Epidermal melanocyte (primary cell): ENCODE results near the gene ASNSD1.

Source experiments
- DNase-seq: peaks from one replicate; pipeline ENCODE4 v3.0.0; 2011; ENCODE audit warnings: low spot score; ENCODE audit not compliant: insufficient read length

The ASNSD1 gene

DNA sequence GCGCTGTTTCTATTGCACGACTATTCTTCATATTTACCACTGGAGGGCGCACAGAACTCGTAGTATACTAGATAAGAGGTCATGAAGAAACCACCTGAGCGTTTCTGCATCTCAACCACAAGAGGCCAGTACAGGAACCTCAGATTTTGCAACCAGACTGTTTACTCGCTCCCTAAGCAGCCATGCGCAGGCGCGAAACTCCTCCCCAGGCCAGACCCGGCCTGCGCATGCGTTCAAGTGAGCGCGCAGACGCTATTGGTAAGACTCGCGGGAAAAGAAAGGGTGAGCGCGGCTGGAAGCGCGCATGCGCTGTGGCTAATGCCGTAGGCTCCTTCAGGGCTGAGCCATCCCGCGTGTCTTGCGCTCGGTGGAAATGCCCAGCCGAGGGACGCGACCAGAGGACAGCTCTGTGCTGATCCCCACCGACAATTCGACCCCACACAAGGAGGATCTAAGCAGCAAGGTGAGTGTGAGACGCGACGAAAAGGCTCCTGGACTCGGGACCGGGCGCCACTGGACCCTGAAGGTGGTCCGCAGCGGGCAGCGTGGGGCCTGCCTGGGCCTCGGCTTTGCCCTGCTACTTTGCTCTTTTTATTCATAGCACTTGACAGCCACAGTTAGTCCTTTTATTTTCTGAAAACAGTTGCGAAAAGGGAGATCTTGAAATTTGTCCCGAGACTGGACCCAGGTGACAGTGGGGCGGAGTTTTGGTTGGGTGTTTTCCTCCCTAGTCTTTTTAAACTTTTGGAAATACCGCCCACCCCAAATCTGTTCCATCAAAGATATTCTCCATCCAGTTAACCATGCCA lies at the start of gene ASNSD1:
TSS of gene ASNSD1 (plus strand) at position 312 of the 809 bp plus-strand sequence. CDS start 4,674 bp downstream, outside the sequence.
- peak; percentile 100 for DNase-seq

DNA sequence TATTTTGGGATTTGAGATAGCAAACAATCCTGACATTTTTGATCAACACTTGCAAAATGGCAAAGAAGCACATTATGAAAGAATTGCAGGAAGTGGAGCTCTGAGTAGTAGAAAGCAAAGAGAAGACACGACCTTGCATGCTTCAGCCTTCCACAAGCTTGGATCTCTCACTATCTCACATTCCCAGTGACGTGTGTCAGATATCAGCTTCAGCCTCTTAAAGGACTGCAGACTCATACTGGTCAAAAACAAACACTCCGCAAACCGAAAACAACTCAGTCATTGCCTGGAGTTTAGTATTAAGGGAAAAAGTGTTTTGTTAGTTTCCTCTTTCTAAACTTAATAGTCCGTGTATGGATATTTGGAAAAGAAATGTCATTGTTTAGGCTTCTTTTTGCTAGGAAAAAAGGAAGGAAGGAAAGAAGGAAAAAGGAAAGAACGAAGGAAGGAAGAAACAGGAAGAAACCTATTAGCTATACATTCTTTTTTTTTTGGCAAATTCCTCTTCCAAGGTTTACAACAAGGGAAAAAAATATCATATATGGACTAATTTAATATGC lies 48.1 kb upstream of the ASNSD1 start:
- DNase-seq = no peak

DNA sequence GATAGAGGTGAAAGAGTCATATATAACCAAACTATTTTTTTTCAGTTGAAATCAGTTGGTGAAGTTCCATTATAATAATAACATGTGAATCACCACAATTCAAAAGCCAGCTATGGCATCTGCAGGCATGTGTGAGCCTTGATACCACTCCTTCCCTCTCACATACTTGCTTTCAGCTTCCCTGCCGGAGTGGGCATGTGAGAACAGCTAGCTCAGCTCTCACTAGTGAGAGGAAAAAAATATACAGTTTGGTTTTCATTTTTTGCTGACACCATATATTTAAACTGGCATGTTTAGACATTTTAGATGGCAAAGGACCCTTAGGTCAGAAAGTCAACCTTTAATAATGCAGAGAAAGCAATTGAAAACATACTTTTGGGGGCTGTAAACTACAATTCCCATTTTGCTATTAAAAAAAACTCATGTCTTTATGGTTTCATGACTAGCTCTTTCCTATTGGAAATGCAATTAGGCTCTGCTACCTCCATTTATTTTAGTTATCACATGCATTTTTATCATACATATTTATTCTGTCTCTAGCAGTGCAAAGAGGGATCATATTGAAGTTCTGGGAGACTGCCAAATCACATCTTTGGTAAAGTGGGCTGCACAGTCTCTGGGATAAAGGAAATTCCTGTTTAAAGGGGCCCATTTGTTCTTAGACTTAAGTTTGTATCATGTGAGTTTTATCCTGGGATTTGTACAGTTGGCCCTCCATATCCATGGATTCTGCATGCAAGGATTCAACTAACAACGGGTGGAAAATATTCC lies 47.4 kb upstream of the ASNSD1 start:
- DNase-seq = no peak

DNA sequence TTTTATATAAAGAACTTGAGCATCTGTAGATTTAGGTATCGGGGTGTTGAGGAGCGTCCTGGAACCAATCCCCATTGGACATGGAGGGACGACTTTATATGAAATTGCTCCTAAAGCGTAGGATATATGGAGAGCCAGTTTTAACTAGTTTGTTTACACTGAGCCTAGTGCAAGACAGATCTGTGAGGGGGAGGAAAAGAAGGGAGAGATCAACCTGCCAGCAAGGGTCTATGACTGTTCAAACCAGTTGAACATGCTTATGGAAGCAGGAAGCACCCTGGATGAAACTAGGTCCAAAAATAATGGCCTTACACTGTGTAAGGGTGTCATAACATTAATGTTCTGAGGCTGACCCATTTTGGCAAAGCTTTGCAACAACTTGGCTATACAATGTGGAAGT lies 46.7 kb upstream of the ASNSD1 start:
- DNase-seq = no peak

DNA sequence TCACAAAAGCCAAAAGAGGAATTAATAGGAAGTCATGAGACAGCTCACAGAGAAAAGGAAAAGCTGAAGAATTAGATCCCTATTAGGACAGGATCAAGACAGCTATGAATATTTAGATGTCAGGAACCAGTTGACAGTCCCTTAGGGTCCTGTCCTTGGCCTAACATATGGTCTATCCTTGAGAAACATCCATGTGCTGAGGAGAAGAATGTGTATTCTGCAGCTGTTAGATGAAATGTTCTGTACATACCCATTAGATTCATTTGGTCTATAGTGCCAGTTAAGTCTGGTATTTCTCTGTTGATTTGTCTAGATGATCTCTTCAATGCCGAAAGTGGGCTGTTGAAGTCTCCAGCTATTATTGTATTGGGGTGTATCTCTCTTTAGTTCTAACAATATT lies 43.1 kb upstream of the ASNSD1 start:
- no peak for DNase-seq

DNA sequence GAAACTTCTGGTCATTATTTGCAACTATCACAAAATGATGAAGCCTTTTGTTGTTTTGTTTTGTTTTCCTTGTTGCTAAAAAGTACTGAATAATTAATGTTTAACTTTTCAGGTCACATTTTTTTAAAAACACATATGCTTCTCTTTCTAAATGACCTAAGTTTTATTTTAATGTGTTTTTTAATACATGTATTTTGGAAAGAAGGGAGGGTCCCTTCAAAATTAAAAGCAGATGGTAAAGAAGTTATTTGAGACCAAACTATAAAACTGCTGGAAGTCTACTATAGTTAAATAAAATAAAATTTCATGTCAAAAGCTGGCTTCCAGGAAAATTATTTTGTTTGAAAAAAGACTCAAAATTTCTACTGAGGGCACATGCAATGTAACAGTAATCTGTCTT lies 39.5 kb upstream of the ASNSD1 start:
- DNase-seq = no peak

DNA sequence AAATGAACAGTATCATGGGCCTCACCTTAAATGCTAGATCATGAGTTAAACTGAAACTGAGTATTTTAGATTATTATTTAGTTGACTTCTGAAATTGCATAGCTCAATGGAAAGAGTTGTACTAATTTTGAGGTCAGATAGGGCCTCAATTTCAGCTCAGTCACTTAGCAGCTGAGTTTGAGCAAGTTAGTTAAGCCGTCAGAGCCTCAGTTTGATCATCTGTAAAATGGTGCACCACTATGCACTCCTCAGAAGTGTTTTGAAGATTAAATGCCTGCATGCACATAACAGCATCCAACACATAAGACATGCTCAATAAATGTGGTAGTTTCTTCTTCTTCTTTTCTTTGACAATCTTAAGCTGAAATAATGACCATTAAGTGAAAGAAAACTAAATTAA lies 38.2 kb upstream of the ASNSD1 start:
- DNase-seq = no peak

DNA sequence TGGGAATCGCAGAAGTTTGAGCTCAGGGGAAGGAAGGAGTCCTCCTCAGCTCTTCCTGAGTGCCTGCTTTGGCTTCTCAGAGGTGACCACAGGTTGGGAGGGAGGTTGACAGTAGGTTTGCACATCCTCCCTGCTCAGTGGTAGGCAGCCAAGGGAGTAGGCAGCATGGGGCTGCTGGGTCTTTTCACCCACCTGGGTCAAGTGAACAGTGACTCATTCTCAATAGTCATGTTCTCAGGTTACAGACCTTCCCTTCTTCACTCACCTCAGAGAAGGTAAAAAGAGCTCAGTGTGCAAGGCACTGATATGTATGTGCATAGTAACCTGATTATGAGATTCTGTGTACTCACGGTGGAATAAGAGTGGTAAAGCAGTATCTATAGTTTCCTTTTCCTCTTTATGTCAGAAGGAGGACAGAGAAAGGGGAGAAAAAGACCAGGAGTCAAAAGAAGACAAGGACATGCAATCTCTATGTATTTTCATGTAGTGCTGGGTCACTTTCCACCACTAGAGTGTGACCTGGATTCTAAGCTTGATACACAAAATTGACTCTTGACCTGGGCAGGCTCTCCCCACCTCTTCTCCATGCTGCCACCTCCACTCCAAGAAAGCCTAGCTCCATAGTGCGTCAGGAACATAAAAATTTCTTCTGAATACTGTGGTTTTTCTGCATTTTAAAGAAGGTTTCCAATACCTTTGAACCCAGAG lies 36.5 kb upstream of the ASNSD1 start:
- DNase-seq = no peak

DNA sequence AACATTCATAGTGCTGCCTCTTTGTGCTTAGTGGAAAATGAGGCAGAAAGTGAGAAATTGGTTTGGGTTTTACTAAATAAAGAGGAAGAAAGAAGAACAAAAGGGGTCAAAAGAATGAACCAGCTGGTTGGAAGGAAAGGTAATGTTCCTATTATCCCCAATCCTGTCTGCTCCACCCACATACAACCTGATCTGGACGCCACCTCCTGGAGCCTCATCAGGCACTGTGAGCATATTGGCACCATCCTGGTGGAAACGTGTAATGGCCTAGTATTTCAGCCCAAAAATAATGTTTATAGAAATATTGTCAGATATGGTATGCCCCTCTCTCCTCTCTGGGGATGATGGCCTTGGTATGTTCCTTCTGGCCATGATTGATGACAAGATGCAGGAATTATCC lies 35.6 kb upstream of the ASNSD1 start:
- no peak for DNase-seq

DNA sequence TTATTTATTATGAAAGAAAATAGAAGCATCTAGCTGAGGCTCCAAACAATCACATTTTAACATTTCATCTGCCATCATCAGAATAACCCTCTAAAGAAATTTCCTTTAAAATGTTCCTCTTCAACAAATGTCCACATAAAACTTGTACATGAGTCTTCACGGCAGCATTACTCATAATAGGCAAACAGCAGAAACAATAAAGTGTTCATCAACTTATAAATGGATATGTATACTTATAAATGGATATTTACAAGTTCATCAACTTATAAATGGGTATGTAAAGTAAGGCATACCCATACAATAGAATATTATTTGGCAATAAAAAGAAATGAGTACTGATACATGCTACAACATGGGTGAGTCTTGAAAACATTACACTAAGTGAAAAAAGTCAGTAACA lies 33.5 kb upstream of the ASNSD1 start:
- no peak for DNase-seq

DNA sequence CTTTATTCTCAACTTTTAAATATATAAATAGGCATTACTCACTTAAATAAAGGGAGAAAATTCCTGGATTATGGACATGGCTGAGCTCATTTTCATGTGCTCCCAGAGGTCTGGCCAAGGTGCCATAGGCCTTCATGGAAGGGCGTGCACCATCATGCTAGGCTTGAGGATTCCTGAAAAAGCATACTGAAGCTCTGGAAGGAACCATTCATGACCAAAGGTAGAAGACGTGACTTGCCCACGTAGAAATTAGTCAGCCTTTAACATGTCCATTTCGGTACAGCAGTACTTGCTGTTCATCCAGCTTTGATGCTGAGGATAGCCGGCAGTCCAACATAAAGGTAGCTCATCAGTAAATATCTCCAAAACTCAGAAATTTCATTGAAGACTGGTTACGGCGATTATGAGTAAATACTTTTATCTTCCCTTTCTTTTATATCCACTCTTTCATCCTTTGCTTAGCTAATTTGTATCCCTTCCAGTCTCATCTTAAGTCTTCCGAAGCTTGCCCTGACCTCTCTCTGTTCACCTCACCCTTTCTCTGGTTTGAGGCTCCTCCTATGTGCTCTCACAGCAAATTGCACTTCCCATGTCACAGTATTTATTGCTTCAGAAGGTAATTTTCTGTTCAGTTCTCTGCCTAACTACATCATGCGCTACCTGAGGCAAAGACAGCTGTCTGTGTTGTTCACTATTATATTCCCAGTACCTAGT lies 32.3 kb upstream of the ASNSD1 start:
- no peak for DNase-seq

DNA sequence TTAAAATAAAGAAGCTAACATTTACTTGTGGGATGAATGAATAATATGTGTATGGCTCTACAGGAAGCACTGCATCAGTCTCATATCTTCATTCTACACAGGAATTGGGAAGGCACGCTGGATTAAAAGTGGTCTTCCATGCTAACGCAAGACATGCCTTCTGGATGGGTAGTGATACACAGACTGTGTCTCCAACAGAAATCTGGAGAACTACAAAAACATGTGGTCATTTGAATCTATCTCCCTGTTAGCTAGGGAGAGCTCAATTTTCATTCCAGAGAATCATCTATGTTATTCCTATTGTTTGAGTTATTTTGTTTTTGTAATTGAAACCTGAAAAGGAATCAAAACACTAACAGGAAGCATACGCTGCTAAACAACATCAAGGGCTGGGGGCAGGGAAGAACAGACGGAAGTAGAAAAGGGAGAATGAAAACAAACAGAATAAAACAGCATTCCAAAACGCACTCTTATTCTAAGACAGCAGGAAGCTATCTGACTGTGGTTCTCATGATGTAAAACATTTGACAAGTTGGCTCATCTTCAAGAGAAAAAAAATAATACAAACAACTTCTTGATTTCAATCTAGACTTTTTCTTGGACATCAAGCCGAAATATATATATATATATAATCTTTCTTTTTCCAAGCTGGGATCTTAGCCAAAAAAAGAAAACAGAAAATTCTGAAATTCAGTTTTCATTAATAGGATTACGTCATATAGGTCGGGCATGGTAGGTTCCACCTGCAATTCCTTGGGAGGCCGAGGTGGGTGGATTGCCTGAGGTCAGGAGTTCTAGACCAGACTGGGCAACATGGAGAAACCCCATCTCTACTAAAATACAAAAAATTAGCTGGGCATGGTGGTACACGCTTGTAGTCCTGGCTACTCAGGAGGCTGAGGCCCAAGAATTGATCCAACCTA lies 31.5 kb upstream of the ASNSD1 start:
- DNase-seq = no peak

DNA sequence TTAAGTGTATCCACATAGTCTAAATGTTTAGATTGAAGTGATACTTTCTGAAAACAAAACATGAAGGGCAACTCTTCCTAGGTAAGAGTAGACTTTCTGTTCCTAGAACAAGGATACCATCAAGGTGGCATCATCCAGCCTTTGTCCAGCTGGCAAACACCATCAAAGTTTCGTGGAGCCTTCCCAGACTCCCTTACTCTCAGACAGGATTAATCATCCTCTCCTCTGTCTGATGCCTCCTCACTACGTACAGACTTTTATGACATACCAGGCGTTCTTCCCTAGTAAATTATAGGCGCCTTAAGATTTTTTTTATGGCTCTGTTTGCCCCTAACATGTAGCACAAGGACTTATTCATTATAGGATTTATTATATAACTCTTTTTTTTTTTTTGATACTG lies 29.4 kb upstream of the ASNSD1 start:
- DNase-seq = no peak

DNA sequence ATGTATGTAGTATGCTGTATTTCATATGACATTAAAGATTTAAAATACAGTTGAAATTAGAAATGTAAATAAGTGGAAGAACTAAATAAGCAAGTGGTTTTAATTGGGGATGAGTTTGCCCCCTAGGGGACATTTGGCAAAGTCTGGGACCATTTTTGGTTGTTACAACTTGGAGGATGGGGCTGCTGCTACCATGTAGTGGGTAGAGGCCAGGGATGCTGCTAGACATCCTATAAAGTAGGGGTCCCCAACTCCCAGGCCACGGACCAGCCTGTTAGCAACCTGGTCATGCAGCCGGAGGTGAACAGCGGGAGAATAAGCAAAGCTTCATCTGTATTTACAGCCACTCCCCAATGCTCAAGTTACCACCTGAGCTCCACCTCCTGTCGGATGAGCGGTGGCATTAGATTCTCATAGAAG lies 27.9 kb upstream of the ASNSD1 start:
- no peak for DNase-seq

DNA sequence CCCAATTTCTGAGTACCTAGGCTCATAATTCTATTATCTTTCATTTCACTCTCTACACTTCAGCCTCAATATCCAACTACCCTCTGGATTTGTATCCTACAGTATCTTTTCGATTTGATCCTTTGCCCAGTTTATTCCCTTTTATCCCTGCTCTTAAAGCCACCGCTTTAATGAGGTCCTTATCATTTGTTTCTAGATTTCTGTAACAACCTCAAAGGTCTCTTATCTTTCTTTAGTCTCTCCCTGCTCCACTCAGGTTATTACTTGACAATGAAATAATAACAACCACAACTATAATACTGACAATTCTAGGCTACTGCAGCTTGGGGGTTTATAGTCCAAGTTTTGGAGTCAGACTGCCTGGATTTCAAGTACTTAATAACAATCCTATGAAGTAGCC lies 25.9 kb upstream of the ASNSD1 start:
- DNase-seq = no peak

DNA sequence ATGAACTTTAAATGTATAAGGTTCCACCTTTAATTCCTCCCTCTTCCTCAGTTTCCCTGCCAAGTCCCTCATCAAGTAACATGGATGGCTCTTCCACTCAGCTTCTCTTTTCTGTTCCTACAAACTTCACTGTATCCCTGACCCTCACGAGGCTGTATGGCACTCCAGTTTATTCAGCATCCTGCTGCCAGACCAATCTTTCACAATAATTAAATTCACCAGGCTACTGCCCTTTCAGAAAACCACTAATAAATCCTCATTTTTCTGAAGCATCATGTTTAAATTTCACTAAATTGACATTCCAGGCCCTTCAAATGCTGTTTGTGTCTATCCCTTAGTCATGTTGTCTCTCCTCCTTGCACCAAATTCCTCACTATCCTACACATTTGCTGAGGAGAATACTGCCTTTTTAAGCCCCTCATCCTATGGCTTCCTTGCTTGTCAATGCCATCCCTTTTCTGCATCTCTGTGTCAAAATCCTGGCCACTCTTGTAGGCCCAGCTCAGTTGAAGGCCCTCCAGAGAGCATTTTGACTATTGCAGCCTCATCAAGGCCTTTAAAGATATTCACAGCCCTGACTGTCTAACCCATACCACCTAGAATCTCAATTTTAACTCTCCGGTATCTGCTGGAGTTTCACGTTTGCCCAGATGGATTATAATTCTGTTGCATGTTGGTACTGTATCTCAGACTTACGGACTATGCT lies 22.8 kb upstream of the ASNSD1 start:
- DNase-seq = no peak

DNA sequence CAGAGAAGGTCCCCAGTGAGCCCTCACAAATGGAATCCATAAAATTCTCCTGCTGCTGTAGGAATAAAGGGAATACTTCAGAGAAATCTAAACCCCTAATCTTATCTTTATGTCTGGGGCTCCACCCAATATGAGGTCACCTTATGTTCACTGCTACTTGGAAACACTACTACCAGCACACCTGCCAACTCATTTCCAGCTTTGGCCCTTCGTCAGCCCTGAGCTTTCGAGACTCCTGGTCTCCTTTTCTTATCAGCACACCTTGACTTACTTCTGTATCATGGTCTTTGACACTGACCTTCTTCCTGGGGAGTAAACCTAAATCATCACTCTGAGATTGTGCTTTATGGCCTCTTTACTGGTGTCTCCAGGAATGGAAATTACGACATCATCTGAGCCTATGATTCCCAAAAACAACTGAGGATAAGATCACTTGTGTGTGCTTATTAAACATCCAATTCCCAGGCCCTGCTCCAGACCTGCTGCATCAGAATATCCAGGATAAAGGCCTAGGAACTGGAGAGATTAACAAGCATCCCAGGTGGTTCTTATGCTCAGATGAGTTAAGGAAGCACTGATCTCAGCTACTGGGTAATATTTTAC lies 22.2 kb upstream of the ASNSD1 start:
- no peak for DNase-seq

DNA sequence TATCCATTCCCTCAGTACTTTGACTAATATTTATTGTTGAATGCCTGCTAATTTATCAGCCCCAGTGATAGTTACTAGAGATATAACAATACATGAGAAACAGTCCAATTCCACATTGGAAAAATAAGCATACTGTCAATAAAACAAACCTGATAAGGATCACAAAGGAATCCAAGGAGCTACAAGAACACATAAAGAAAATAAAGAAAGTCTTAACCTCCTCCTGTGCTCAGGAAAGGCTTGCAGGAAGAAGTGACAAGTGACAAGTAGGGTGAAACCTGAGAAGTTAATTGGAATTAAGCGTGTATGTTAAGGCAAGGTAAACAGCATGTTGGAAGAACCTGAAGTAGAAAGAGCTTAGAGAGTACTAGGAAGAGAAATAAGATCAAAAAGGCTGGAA lies 20.3 kb upstream of the ASNSD1 start:
- DNase-seq = no peak

DNA sequence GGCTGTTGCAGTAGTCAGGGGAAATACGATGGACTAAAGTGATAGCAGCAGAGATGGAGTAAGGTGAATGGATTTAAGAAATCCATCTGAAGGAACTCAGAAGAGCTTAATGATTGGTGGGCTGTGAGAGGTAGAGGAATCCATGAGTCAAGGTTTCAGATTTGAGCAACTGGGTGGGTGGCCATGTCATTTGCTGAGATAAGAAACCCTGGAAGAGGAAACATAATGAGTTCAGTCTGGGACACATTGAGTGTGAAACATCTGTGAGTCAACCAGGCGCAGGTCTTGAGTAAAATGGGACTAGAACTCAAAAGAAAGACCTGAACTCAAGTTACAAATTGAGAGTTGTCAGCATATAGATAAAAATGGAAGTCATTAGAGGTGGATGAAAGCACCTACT lies 19.7 kb upstream of the ASNSD1 start:
- DNase-seq = no peak
